Activated CD8-positive, alpha-beta memory T cell treated with anti-CD3 and anti-CD28 coated beads for 36 hours (primary cell): ENCODE measurements around the gene TEX2. TPM values are rescaled to one million over a fixed set of nuclear protein-coding genes. Genes with fewer than 3 reads are reported as not detected.
"Not testable (repeated sequence)": the region's sequence is repeated elsewhere in the genome, so short reads cannot be mapped to it uniquely, and the experiment has no call there.

Source experiments
- CTCF ChIA-PET: fragments of 350-600 bp; sonication (Branson Sonifier 250); formaldehyde crosslinking; loops from one replicate; lab custom pipeline; 2021; ENCODE audit warnings: antibody characterized with exemption; lab: Charles Lee
- POLR2A ChIA-PET: fragments of 350-600 bp; sonication (Branson Sonifier 250); formaldehyde crosslinking; loops from one replicate; lab custom pipeline; 2021; ENCODE audit warnings: antibody characterized with exemption; lab: Charles Lee
- total RNA-seq, 2 experiments: library from RNA; stranded (reverse); gene quantifications; one replicate each; pipeline ENCODE4 v1.2.3, GENCODE V29; 2021

TEX2 gene
- total RNA-seq, 2 experiments from 2014 or later, result 22.6 to 23.9 TPM

DNA sequence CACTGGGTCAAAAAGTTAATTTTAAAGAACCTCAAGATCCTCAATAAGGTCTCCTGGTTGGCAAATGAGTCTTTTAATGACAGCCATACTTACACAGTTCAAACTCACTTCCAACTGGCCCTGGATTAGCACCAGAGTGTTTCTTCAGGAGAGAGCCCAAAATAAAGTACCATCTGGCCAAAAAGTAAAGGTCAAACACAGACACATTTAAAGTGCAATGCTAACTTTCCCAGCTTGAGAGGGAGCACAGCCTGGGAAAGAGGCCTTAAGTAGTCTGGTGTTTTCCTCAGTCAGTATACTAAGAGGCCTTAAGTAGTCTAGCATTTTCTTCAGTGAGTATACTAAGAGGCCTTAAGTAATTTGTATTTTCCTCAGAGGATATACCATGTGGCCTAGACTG lies 86.5 kb downstream of the TEX2 start:
- POLR2A ChIA-PET, result no interaction called here
- CTCF ChIA-PET, result no interaction called here

DNA sequence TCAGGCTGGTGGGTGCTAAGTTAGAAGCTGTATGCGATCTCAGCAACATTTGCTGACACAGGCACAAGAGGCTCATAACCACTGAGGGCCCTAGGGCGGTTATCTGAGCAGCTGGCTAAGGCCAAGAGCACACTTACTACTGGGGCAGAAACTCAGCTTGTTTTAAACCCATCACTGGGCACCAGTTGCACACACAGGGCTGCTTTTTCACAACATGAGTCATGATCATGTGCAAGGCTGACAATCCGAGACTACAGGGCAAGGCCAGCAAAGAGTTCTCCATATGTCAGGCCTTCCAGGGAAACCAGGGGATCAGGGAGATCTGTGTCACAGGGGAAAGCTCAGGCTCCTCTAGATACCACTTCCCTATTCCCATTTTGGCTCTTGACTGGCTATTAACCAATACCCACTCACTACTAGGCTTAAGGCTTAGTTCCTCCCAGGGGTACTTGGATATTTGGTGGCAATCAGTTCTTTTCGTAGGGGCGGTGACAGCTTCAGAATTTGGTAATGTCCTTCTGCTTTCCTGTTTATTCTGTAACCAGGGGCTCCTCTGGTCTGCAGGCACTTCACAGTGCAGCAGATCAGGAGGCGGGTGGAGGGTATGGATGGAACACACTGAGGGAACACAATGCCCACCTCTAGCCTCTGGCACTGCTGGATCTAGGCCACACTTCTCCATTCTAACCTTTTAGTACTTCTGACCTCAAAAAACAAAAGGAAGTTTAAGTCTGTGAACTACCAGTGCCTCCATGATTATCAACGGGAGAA lies 88.2 kb downstream of the TEX2 start:
- CTCF ChIA-PET, result no interaction called here
- POLR2A ChIA-PET, result no interaction called here

DNA sequence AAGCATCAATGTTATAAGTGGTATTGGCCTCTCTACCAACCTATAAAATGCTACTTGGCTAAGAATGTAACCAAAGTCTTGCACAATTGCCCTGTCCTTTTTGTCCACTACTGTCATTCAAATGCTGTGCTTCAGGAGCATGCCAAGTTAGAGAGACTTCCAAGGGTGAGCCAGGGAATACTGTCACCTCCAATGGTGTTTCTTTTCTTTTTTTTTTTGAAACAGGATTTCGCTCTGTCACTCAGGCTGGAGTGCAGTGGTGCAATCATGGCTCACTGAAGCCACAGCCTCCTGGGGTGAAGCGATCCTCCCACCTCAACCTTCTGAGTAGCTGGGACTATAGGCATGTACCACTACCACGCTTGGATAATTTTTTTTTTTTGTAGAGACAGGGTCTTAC lies 89.4 kb downstream of the TEX2 start:
- POLR2A ChIA-PET, result no interaction called here
- CTCF ChIA-PET, result no interaction called here

DNA sequence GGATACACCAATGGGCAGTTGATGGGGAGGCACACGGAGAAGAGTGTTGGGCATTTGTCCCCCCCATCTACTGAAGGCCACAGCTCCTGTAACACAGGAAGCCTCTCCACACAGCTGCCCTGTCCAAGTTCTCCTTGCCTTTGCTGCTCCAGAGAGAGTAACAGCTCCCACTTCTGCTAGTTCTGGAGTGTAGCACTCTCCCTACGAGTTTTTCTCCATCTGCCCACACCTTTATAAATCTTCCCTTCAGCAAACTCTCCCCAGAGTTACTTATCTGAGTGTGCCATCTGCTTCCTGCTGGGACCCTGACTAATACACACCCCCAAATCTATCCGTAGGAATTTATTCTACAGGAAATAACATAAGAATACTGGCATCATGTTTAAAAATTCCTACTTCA lies 90.5 kb downstream of the TEX2 start:
- POLR2A ChIA-PET, result no interaction called here
- CTCF ChIA-PET, result no interaction called here

DNA sequence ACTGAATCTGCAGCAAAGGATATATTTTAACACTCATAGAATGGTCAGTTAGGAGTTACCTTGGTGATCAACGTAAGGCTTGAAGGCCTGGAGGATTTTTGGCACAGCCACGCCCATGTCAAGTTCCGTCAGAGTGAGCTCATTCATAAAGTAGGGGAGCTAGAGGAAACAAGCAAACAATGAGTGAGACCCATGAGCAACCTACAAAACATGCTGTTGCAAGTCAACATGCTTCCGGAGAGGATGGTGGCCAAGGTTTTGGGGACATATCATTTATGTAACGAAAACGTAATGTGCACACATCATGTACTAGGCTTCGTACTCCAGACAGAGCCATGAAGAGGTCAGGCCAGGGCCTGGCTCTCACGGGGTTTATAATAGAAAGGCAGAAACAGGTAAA lies 92.0 kb downstream of the TEX2 start:
- ChIA-PET CTCF (no interaction called here), POLR2A (no interaction called here)

DNA sequence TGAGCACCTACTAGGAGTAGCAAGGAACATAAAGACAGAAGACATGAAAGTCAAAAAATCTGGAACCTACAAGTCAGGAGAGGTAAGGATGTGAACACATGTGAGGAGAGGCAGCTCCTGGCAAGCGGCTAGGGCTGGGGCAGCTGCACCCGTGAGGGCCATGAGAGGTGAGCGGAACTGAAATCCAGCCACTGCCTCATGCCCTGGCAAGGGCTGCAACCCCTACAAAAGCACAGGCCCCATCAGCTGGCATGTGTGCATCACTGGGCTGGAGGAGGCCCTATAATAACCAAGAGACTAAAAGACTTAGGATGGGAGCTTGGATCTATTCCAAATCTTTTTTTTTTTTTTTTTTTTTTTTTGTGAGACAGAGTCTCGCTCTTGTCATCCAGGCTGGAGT lies 92.8 kb downstream of the TEX2 start:
- ChIA-PET CTCF (no interaction called here), POLR2A (no interaction called here)

DNA sequence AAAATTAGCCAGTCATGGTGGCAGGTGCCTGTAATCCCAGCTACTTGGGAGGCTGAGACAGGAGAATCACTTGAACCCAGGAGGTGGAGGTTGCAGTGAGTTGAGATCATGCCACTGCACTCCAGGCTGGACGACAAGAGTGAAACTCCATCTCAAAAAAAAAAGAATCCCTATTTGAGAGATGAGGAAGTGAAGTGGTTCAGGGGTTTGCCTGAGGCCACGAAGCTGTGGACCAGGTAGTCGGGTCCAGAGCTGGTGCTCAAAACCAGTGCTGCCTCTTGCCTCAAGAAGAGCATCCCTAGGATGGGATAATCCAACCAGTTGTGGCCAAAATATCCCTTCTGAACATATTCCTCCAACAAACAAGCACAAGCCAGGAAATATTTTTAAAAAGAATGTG lies 95.4 kb downstream of the TEX2 start:
- POLR2A ChIA-PET, result not testable (repeated sequence)
- CTCF ChIA-PET, result interaction anchor here (1.2 kb wide), 1 partner anchor 114 kb away, joined by 3 read pairs; no protein-coding TSS in a partner anchor

DNA sequence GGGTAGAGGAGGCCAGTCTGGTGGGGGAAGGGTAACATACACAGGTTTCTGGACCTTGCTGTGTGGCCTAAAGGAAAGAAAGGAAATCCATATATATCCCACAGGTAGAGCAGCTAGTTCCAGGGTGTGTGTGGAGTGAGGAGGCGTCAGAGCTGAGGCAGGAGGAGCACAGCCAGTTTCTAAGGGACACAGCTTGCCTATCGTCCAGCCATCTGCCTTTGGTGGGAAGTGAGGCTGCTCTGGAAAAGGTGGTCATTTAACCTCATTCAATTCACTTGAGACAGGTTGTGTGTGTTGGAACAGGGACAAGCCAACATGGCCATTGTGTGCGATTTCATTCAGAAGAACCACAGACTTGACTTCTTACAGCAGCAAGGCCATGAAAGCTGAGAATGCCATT lies 96.2 kb downstream of the TEX2 start:
- ChIA-PET CTCF (interaction anchor here (1.2 kb wide), 1 partner anchor 115 kb away, joined by 3 read pairs; no protein-coding TSS in a partner anchor), POLR2A (no interaction called here)

DNA sequence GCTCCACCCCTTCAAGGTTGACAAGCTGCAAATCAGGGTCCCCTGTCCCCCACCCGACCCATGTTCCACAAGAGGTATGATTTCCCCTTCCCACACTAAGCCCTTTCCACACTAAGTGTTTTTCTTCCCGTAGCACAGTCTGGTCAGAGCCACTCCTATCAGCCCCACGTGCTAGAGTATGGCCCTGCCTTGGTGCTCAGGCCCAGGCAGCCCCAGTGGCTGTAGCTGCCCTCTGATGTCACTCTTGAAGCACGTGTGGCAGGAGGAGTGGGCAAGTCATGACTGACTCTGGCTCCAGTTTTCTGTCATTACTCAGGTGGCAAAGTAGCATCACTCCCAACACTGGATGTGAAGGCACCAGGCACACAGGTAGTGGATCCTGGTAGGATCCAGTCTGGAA lies 97.7 kb downstream of the TEX2 start:
- POLR2A ChIA-PET, result no interaction called here
- CTCF ChIA-PET, result no interaction called here

DNA sequence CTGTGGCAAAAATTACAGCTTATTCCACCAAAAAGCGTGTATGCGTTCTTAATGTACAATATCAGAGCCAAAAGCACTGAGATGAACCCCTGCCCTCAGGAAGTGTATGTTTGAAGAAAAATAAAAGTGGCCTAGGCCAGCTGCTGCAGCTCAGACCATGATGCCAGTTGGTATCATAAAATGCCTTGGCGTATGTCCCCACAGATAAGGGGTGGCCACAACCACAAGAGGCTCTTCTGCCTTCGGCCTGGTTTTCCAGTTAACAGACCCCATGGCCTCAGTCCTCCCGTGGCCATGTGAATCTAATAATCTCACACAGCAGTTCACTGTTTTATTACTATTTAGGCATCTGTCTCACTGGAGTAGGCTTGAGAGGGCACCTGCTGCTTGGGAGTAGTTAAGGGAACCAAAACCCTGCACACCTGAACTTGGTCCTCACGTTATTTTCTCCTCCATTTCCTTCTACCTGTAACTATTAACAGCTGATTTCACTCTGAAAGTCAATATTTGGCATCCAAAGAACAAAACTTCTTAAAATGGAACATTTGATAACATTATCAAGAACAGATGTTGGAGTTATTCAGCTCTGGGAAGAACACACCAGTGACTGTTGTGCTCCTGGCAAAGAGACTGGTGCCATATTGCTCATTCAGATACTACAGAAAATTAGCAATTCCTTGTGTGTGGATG lies 98.3 kb downstream of the TEX2 start:
- CTCF ChIA-PET, result interaction anchor here (1.4 kb wide), 1 partner anchor 253 kb away, joined by 3 read pairs; no protein-coding TSS in a partner anchor
- POLR2A ChIA-PET, result no interaction called here

DNA sequence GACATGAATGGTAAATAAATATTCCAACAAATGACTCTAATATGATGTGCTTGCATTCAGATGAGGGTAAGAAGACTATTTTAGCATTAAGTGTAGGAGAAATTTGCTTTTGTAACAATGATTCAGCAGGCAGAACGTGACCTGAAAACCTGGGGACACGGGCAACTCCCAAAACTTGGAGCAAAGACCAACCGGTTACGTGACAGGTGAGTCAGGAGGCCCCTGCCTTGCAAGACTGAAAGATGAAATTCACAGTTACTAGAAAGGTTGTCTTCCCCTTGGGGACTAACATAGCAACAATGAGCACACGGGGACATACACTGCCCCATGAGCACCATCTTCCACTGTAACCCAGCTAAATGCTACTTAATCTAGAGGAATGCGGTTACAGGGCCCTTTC lies 99.6 kb downstream of the TEX2 start:
- POLR2A ChIA-PET, result no interaction called here
- CTCF ChIA-PET, result interaction anchor here (1.4 kb wide), 1 partner anchor 252 kb away, joined by 3 read pairs; no protein-coding TSS in a partner anchor

DNA sequence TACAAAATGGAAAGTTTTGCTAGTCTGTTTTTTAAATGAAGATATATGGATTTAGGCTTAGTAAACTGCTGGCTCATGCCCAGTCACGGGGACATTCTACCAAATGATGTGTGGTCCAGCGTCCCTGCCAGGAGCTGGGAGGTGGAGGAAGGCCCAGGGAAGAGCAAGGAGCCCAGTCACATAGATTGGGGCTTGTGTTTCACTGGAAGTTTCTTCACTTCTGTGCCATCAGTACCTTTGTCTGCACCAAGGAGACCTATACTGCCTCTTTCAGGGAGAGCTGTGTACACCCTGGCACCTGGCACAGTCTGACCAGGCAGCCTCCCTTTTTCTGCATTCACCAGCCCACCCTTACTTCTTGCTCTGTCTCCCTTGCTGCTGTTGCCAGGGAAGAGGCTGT lies 100.5 kb downstream of the TEX2 start:
- CTCF ChIA-PET, result no interaction called here
- POLR2A ChIA-PET, result no interaction called here

DNA sequence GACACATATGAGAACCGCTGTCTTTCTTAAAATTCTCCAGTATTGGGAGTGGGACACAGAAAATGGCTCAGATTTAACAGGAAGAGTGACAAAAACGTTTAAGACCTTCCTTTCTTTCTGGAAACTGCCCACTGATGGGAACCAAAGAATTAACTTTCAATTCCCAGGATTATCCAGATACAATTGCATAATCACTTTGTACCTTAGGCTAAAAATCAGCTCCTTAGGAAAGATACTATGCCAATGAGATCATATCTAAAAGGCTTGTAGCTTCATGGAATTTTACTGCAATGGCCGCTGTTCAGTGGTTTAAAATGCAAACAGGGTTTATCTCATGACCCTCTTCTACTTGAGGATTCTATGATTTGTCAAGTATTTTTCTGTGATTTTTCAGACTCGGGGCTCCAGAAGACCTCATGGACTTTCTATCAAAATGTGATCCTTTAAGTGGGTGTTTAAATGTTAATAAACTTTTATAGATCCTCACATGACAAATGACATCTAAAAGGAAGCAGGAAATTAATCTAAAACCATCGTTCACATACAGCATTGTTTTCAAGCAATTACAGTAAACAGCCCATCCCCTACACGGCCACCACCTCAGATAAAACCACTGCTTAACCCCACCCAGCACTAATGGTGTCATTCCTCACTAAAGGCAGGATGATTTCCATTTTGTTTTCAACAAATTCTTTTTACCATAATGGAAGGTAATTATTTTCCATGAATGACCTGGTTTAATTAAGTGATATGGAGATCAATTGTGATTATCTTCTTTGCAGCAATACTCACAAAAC lies 101.5 kb downstream of the TEX2 start:
- POLR2A ChIA-PET, result no interaction called here

DNA sequence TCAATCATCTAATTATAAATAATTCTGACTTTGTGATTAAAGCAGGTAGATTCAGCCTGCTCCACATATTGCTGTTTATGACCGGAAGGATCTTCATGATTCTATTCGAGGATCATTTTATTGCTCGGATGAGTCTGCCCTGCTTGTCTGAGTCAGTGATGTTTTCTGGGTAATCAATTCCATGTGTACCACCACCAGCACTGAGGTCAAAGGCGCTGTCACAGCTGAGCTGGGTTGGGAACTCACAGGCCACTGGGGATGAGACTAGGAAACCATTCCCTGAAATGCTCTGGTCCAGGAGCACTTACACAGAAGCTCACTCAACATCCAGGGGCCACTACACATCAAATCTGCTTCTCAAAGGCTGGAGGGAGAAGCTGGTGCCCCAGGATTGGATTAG lies 102.7 kb downstream of the TEX2 start:
- ChIA-PET CTCF (interaction anchor here (0.6 kb wide), 1 partner anchor 94 kb away, joined by 4 read pairs; no protein-coding TSS in a partner anchor), POLR2A (no interaction called here)

More for the DNA sequence above, 101.5 kb downstream of the TEX2 start:
- CTCF ChIA-PET, result no interaction called here

DNA sequence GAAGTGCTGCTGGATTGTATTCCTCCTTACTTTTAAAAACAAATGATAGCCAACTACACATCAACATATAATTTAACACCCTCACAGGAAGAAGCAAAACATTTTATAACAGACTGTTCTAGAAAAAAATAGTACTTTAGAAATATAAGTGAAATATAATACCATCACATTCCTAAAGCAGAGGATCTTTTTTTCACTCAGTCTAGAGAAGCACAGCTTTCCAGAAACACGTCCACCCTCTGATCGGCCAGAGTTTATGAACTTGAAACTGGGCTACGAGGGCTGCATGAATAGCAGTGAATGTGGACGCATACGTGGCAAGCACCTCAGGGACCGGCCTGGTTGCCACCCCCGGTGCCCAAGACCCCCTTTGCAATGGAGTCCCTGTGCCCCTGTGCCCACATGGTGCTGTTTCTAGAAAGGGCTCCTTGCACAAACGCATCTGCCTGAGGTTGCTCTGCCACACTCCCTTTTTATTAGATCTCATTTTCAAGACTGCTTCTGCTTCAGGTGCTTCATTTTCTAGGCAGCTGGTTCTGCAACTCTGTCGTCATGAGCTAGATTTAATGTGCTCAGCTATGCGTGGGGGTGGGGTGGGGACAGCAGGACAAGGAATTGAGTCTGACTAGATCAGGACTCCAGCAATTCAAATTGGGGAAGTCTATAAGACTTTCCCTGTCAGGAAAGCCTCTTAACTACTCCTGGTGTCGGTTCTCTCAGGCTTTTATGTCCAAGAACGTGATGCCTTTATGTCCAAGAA lies 104.0 kb downstream of the TEX2 start:
- ChIA-PET CTCF (no interaction called here), POLR2A (no interaction called here)

DNA sequence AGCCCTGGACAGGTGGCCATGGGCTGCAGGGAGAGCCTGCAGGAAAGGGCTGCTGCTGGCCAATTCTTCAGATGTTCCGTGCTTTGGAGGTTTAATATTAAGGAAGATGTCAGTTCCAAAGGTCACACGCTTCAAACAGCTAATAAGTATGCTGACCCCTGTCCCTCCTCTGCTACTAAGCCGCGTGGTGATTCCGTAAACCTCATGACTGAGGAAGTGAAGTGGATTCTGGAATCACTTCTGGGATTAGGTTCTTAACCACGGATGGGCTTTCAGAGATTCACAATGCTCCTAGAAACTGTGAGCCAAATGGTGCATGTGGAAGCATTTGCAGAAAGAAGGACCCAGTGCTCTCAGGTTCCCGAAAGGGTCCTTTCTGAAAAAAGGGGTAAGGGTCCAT lies 104.7 kb downstream of the TEX2 start:
- ChIA-PET POLR2A (no interaction called here), CTCF (no interaction called here)

DNA sequence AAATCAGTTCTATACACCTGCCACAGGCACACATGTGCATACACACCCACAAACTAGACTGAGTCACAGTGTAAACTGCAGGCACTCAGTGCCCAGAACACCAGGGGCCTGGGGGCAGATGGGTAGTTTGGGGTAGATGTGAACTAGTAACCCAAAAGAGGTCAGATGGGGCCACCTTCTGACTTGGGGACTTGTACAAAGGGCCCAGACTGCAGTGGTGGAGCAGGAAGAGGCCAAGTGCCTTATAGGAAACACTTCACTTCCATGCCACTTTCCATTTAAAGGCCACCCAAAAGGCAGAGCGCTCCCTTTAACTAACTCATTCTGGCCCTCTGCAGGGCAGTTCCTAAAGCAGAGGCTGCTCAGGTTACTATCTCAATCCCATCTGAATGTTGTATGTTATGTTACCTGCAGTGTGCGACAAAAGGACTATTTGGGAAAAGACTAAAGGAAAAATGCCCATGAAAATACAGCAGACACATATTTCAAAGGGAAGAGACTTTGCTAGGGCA lies 105.3 kb downstream of the TEX2 start:
- ChIA-PET CTCF (no interaction called here), POLR2A (no interaction called here)

DNA sequence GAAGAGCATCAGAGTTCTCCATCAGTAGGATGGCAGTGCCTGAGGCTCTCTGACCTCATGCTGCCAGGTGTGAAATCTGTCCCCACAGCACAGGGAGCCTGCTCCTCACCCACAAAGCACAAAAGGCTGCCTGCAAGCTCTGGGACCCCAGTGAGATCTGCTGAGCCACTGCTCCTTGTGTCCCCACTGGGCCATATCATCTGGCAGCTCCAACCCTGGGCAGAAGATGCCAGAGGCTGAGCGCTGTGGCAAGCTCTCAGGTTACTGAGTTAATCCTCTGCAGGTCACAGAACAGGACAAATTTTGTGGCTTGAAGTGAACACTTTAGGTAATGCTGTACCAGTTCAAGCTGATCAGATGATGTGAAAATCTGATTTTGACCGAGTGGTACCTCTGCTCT lies 106.4 kb downstream of the TEX2 start:
- POLR2A ChIA-PET, result no interaction called here
- CTCF ChIA-PET, result no interaction called here
